Measurements from ENCODE around the gene UBASH3B. TPM values are rescaled to one million over a fixed set of nuclear protein-coding genes. Genes with fewer than 3 reads are reported as not detected.

Gene UBASH3B
- total and polyA plus RNA-seq, 2 of the 13 experiments (the other 11 are each of a cell fraction or from before 2014, with no cell fraction given) = 4.4 to 7.6 TPM

DNA sequence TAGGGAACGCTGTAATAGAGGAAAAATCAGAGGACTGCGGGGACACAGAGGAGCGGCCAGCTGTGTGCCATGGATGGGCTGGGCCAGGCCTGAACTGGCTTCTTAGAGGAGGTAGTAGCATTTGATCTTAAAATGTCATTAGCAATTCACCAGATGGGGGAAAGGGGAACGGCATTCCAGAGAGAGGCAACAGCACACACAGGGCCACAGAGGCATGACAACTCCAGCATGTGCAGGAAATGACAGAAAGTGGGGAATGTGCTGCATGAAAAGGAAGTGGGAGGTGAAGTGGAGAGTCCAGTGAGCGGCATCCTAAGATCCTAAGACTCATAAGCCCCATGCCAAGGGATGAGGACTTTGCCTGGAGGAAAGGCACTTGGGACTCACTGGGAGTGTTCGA is 69.0 kb downstream of the UBASH3B start:
- intact Hi-C loops (cut with micrococcal nuclease; ENCODE audit: unreplicated experiment) (no loop called here), in situ Hi-C loops (cut with HindIII; ENCODE audit: extremely low pct_ligation_motif_present, low pct_unique_long_range_greater_than_20kb) (no loop called here)
- H3K9ac ChIP-seq (ENCODE audit: insufficient read depth, low read depth, low read length) = no peak overlapping the region
- ChIA-PET POLR2A (no interaction called here), CTCF (ENCODE audit: low intra/inter-chr PET ratio, low total read pairs) (no interaction called here)
- TF ChIP-seq MEIS2 (CRISPR knock-in tag; IDR thresholded peaks at IDR 0.05) (no peak), NFKB2 (CRISPR knock-in tag; IDR thresholded peaks at IDR 0.05; ENCODE audit: borderline replicate concordance) (no peak), ZNF549 (CRISPR knock-in tag; IDR thresholded peaks at IDR 0.05) (no peak), ZFP36L2 (CRISPR knock-in tag; IDR thresholded peaks at IDR 0.05) (no peak), HDAC1 (CRISPR knock-in tag; IDR thresholded peaks at IDR 0.05) (no peak), ZNF362 (CRISPR knock-in tag; IDR thresholded peaks at IDR 0.05; ENCODE audit: borderline replicate concordance) (no peak), ZFP36L1 (CRISPR knock-in tag; IDR thresholded peaks at IDR 0.05) (no peak)
- no peak for DNase-seq (ENCODE audit: low spot score)
- no peaks in the 10 kb centered on the region for H3K27me3 ChIP-seq (ENCODE audit: control insufficient read depth in 1 of 2, insufficient read depth in 2 of 2, low read length in 2 of 2)
- WGBS (ENCODE audit: low lambda C conversion rate) = 81% methylated on average over 6 of the region's 6 CpGs
- no peaks in the 10 kb centered on the region for H3K36me3 ChIP-seq (replicated peaks in 1 of 2; ENCODE audit: control insufficient read depth in 1 of 2, insufficient read depth in 2 of 2, low read length in 2 of 2)
- H3K4me1 ChIP-seq (ENCODE audit: insufficient read depth, low read length) = no peaks in the 10 kb centered on the region
- H3K79me2 ChIP-seq (ENCODE audit: insufficient read depth, low read length) = no peaks in the 10 kb centered on the region
- no peak for FAIRE-seq
- no peaks in the 10 kb centered on the region for H3K9me3 ChIP-seq (ENCODE audit: low read length)
- H2AFZ ChIP-seq (ENCODE audit: low read length) = no peak overlapping the region
- no peak overlapping the region for H3K4me2 ChIP-seq (ENCODE audit: low read depth, low read length)
- no peaks in the 10 kb centered on the region for H4K20me1 ChIP-seq (ENCODE audit: insufficient read depth, low read length)
- no peak overlapping the region for H3K27ac ChIP-seq (ENCODE audit: extremely low read length, insufficient read depth, low read length)
- no peak overlapping the region for H3K4me3 ChIP-seq (replicated peaks in 1 of 3; ENCODE audit: insufficient read depth in 1 of 3, low read depth in 2 of 3, low read length in 3 of 3)
- no TSS peak for BruUV-seq (replicated peaks)
- no peak for ATAC-seq

GRCh38 chr11:122726028-122726427 is 70.5 kb downstream of the UBASH3B start:
- FAIRE-seq = no peak
- Histone ChIP-seq H3K4me2 (ENCODE audit: low read depth, low read length) (no peak overlapping the region), H3K79me2 (ENCODE audit: insufficient read depth, low read length) (no peaks in the 10 kb centered on the region), H3K9ac (ENCODE audit: insufficient read depth, low read depth, low read length) (no peak overlapping the region), H3K4me1 (ENCODE audit: insufficient read depth, low read length) (peaks cover 2% of the 10 kb centered on the region), H2AFZ (ENCODE audit: low read length) (no peak overlapping the region), H3K4me3 (replicated peaks in 1 of 3; ENCODE audit: insufficient read depth in 1 of 3, low read depth in 2 of 3, low read length in 3 of 3) (no peak overlapping the region), H3K36me3 (replicated peaks in 1 of 2; ENCODE audit: control insufficient read depth in 1 of 2, insufficient read depth in 2 of 2, low read length in 2 of 2) (no peaks in the 10 kb centered on the region), H3K9me3 (ENCODE audit: low read length) (no peaks in the 10 kb centered on the region), H3K27me3 (ENCODE audit: control insufficient read depth in 1 of 2, insufficient read depth in 2 of 2, low read length in 2 of 2) (no peaks in the 10 kb centered on the region), H3K27ac (ENCODE audit: extremely low read length, insufficient read depth, low read length) (no peak overlapping the region), H4K20me1 (ENCODE audit: insufficient read depth, low read length) (no peaks in the 10 kb centered on the region)
- DNase-seq (ENCODE audit: low spot score) = no peak
- ATAC-seq = no peak
- 95% methylated on average over 9 of the region's 9 CpGs for WGBS (ENCODE audit: low lambda C conversion rate)
- ChIA-PET CTCF (ENCODE audit: low intra/inter-chr PET ratio, low total read pairs) (no interaction called here), POLR2A (no interaction called here)
- intact Hi-C loops (cut with micrococcal nuclease; ENCODE audit: unreplicated experiment) (no loop called here), in situ Hi-C loops (cut with HindIII; ENCODE audit: extremely low pct_ligation_motif_present, low pct_unique_long_range_greater_than_20kb) (no loop called here)
- BruUV-seq (replicated peaks) = no TSS peak
- no peak for TF ChIP-seq TBX2 (CRISPR knock-in tag; IDR thresholded peaks at IDR 0.05; ENCODE audit: borderline replicate concordance)
- TF ChIP-seq, protein P1, sequence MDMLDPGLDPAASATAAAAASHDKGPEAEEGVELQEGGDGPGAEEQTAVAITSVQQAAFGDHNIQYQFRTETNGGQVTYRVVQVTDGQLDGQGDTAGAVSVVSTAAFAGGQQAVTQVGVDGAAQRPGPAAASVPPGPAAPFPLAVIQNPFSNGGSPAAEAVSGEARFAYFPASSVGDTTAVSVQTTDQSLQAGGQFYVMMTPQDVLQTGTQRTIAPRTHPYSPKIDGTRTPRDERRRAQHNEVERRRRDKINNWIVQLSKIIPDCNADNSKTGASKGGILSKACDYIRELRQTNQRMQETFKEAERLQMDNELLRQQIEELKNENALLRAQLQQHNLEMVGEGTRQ (IDR thresholded peaks at IDR 0.05; ENCODE audit: low read depth, low read length) = no peak
- TF ChIP-seq, protein P1 (CRISPR knock-in tag; IDR thresholded peaks at IDR 0.05; ENCODE audit: borderline replicate concordance) = no peak
- no peak for TF ChIP-seq DMAP1 (CRISPR knock-in tag; IDR thresholded peaks at IDR 0.05)
- TF ChIP-seq ZNF326 (CRISPR knock-in tag; IDR thresholded peaks at IDR 0.05; ENCODE audit: borderline replicate concordance) = no peak
- TF ChIP-seq RFX3 (CRISPR knock-in tag; IDR thresholded peaks at IDR 0.05) = no peak
- TF ChIP-seq THAP8 (CRISPR knock-in tag; IDR thresholded peaks at IDR 0.05; ENCODE audit: borderline replicate concordance) = no peak
- TF ChIP-seq ZNF75D (CRISPR knock-in tag; IDR thresholded peaks at IDR 0.05; ENCODE audit: borderline replicate concordance) = no peak
- TF ChIP-seq TCF7 (IDR thresholded peaks at IDR 0.05; ENCODE audit: low read depth) = no peak
- no peak for TF ChIP-seq ZNF121 (CRISPR knock-in tag; IDR thresholded peaks at IDR 0.05)
- TF ChIP-seq SSRP1 (CRISPR knock-in tag; IDR thresholded peaks at IDR 0.05) = no peak

All from HepG2 (cell line).